Activated T-helper 1 cell treated with Interleukin-2 at 50 U/mL for 16 hours (primary cell): ENCODE results near the gene NOL12.
"Not testable (repeated sequence)": the region's sequence is repeated elsewhere in the genome, so short reads cannot be mapped to it uniquely, and the experiment has no call there.

Experiments used
- DNase-seq: peaks from one replicate; pipeline ENCODE4 v3.0.0-alpha.2; 2020; ENCODE audit warnings: low read depth

Gene NOL12

GRCh38 chr22:37679670-37680069 lies 6.5 kb upstream of the NOL12 start:
- no peak for DNase-seq

GRCh38 chr22:37680191-37680851 lies 5.8 kb upstream of the NOL12 start:
- no peak for DNase-seq

GRCh38 chr22:37681001-37681424 lies 5.1 kb upstream of the NOL12 start:
- no peak for DNase-seq

GRCh38 chr22:37681556-37682049 lies 4.5 kb upstream of the NOL12 start:
- peak; percentile 54 for DNase-seq

- DNase-seq = no peak
Observed at GRCh38 chr22:37684803-37685615, 1.1 kb upstream of the NOL12 start.

- DNase-seq = no peak
Observed at GRCh38 chr22:37690407-37690806, 4.3 kb downstream of the NOL12 start.

GRCh38 chr22:37690901-37691504 lies 4.9 kb downstream of the NOL12 start:
- no peak for DNase-seq

- no peak for DNase-seq
Observed at GRCh38 chr22:37692627-37693285, 6.6 kb downstream of the NOL12 start.

GRCh38 chr22:37694131-37694530 lies 8.0 kb downstream of the NOL12 start:
- not testable (repeated sequence) for DNase-seq

GRCh38 chr22:37696260-37696656 lies 10.1 kb downstream of the NOL12 start:
- DNase-seq = not testable (repeated sequence)

GRCh38 chr22:37696657-37697537 lies 10.8 kb downstream of the NOL12 start, which contains the start of gene TRIOBP:
TRIOBP (plus strand) TSS chr22:37697048; CDS start chr22:37701366, 4,318 bp downstream.
- peak; percentile 63 for DNase-seq

- DNase-seq = no peak
Observed at GRCh38 chr22:37697538-37697835, 11.3 kb downstream of the NOL12 start.

- no peak for DNase-seq
Observed at GRCh38 chr22:37701141-37701786, 15.1 kb downstream of the NOL12 start.

GRCh38 chr22:37703906-37704305 lies 17.8 kb downstream of the NOL12 start:
- no peak for DNase-seq

GRCh38 chr22:37704645-37705044 lies 18.5 kb downstream of the NOL12 start:
- DNase-seq = no peak

GRCh38 chr22:37705205-37705604 lies 19.1 kb downstream of the NOL12 start:
- DNase-seq = no peak

- no peak for DNase-seq
Observed at GRCh38 chr22:37708580-37709444, 22.7 kb downstream of the NOL12 start.

GRCh38 chr22:37709445-37709765 lies 23.3 kb downstream of the NOL12 start:
- DNase-seq = no peak

GRCh38 chr22:37710675-37711074 lies 24.5 kb downstream of the NOL12 start:
- no peak for DNase-seq

- no peak for DNase-seq
Observed at GRCh38 chr22:37711490-37711889, 25.3 kb downstream of the NOL12 start.
